ENCODE measurements around the gene BRCA2.
A peak's percentile ranks its signal among the peaks of the same experiment; 100 is the strongest.
"Not testable (repeated sequence)": the region's sequence is repeated elsewhere in the genome, so short reads cannot be mapped to it uniquely, and the experiment has no call there.

The BRCA2 gene

DNA sequence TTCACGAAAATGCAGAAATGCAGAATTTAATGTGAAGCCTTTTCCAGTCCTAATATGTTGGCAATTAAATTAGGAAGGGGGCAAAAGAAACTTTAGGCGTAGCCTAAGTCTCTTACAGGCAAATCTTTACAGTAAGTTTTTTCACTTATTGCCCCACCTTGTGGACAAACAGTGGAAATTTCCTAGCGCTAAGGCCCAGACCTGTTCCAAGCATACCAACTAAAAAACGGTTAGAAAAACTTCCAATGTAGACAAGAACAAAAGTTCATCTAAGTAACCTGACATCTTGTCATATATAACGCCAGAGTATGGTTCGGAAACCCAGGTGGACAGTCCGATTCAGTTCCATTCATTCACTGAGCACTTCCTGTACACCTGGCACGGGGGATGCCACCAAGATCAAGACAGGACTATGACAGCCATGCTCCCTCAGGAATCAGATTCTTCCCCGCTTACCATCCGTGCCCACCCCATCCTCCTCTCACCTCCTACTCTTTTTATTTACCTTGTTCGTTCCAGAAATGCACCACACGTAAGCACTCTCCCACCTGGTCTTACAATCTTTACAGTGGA lies 5.1 kb upstream of the BRCA2 start:
- DNase-seq: peak; percentile 23

DNA sequence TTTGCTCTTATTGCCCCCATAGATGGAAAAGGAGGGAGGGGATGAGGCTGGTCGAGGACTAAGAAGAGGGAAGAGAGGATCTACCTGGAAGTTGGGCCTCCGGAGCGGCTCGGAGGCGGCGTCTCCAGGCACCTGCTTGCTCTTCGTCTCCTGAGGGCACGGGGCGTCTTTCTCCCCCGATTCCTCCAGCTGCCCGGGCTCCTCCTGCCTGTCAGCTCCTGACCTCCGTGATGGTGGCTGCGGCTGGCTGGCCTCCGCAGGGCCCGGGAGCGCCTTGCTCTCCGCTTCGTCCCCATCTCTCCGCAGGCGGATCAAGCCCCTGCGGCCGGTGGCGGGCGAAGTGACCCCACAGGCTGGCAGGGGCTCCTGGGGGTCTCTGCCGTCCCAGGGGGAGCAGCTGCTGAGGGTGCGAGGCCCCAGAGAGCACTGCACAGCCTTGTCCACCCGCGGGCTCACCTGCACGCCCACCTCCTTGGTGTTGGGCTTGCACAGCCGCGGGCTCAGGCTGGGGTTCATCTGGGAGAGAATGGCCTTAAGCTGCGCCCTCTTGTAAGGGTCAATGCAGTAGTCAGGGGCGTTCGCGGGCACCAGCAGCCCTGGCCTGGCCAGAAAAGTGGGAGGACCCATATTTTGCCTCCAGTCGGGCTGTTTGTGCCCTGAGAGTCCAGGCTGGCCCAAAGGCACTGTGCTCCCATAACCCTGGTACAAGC lies 4.0 kb upstream of the BRCA2 start:
- DNase-seq: no peak

DNA sequence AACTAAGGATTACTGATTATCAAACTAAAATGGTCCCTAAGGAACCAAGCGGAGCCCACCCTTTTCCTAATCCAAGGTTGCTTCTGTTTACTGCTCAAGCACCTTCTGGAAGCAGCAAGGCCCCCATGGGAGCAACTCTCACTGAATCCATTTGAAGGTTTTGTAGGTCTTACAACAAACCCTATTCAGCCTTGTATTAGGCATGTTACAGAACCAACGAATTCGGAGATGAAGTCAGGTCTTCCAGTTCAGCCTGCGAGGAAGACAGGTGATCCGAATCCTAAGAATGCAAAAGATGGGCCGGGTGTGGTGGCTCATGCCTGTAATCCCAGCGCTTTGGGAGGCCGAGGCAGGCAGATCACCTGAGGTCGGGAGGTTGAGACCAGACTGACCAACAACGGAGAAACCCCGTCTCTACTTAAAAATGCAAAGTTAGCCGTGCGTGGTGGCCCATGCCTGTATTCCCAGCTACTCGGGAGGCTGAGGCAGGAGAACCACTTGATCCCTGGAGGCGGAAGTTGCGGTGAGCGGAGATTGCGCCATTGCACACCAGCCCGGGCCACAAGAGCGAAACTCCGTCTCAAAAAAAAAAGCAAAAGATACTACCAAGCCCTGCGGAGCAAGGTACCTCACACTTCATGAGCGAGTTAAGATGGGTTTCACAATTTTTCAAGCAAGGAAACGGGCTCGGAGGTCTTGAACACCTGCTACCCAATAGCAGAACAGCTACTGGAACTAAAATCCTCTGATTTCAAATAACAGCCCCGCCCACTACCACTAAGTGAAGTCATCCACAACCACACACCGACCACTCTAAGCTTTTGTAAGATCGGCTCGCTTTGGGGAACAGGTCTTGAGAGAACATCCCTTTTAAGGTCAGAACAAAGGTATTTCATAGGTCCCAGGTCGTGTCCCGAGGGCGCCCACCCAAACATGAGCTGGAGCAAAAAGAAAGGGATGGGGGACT lies 754 bp upstream of the BRCA2 start:
- peak; percentile 2 for DNase-seq

GRCh38 chr13:32316028-32316339 lies 676 bp downstream of the BRCA2 start:
- DNase-seq: no peak

- no peak for DNase-seq
Measured at GRCh38 chr13:32316501-32316900, 1.2 kb downstream of the BRCA2 start.

- DNase-seq: no peak
Measured at GRCh38 chr13:32317716-32318465, 2.6 kb downstream of the BRCA2 start.

- no peak for DNase-seq
Measured at GRCh38 chr13:32320528-32320927, 5.2 kb downstream of the BRCA2 start.

GRCh38 chr13:32323912-32324311 lies 8.6 kb downstream of the BRCA2 start:
- DNase-seq: no peak

- no peak for DNase-seq
Measured at GRCh38 chr13:32330441-32330840, 15.1 kb downstream of the BRCA2 start.

DNA sequence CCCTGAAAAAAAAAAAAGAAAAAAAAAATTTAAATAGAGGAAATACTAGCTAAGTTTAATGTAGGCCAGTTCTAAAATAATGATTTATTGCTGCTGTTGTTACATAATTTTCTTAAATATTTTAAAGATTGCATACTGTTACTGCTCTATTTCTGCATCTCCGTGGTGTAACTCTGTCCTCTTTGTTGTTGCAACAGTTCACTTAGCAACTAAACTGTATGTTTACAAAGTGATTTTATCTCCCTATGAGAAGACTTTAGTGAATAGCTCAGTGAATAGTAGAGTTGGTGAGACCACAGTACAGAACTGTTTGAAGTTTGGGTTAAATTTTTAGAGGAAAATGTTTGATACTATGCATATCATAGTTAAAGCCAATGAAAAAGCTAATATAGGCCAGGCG lies 19.4 kb downstream of the BRCA2 start:
- no peak for DNase-seq

- no peak for DNase-seq
Measured at GRCh38 chr13:32340914-32341313, 25.6 kb downstream of the BRCA2 start.

- DNase-seq: no peak
Measured at GRCh38 chr13:32347651-32348050, 32.3 kb downstream of the BRCA2 start.

DNA sequence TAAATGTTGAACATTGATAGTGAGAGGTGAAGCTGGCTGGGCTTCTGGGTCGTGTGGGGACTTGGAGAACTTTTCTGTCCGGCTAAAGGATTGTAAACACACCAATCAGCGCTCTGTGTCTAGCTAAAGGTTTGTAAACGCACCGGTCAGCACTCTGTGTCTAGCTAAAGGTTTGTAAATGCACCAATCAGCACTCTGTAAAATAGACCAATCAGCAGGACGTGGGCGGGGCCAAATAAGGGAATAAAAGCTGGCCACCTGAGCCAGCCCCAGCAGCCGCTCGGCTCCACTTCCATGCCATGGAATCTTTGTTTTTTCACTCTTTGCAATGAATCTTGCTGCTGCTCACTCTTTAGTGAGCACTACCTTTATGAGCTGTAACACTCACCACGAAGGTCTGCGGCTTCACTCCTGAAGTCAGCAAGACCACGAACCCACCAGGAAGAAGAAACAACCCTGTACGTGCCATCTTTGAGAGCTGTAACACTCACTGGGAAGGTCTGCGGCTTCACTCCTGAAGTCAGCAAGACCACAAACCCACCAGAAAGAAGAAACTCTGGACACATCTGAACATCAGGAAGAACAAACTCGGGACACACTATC lies 35.6 kb downstream of the BRCA2 start:
- not testable (repeated sequence) for DNase-seq

- no peak for DNase-seq
Measured at GRCh38 chr13:32354040-32354439, 38.7 kb downstream of the BRCA2 start.

DNA sequence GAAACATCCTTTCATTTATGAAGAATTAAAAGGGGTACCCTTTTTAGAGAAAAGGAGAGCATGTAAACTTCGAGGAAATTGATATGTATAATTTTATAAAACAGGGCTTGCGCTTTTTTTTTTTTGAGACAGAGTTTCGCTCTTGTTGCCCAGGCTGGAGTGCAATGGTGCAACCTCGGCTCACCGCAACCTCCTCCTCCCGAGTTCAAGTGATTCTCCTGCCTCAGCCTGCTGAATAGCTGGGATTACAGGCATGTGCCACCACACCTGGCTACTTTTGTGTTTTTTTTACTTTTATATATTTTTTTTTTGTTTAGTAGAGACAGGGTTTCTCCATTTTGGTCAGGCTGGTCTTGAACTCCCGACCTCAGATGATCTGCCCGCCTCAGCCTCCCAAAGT lies 40.6 kb downstream of the BRCA2 start:
- DNase-seq: not testable (repeated sequence)

GRCh38 chr13:32362574-32362973 lies 47.3 kb downstream of the BRCA2 start:
- DNase-seq: no peak

DNA sequence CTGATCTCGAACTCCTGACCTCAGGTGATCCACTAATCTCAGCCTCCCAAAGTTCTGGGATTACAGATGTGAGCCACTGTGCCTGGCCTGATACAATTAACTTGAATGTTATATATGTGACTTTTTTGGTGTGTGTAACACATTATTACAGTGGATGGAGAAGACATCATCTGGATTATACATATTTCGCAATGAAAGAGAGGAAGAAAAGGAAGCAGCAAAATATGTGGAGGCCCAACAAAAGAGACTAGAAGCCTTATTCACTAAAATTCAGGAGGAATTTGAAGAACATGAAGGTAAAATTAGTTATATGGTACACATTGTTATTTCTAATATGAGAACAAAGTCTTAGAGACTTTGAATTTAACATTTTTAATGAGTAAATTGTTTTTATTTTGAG lies 55.5 kb downstream of the BRCA2 start:
- DNase-seq: no peak

GRCh38 chr13:32376642-32377415 lies 61.5 kb downstream of the BRCA2 start:
- no peak for DNase-seq

GRCh38 chr13:32378012-32378411 lies 62.7 kb downstream of the BRCA2 start:
- DNase-seq: no peak

- no peak for DNase-seq
Measured at GRCh38 chr13:32381539-32381938, 66.2 kb downstream of the BRCA2 start.

- DNase-seq: no peak
Measured at GRCh38 chr13:32383836-32384618, 68.7 kb downstream of the BRCA2 start.

All from NCI-H1694 (cell line).